H1 (cell line): ENCODE data around the gene NUP50. TPM values are rescaled to one million over a fixed set of nuclear protein-coding genes. Genes with fewer than 3 reads are reported as not detected.

Source experiments
- CTCF ChIA-PET: fragments of 300-600 bp; sonication (Branson Sonifier 250); formaldehyde crosslinking; loops from one replicate; lab custom pipeline; 2021; ENCODE audit not compliant: partially characterized antibody; lab: Charles Lee
- POLR2A ChIA-PET: fragments of 300-600 bp; sonication (Branson Sonifier 250); formaldehyde crosslinking; loops from one replicate; lab custom pipeline; 2021; ENCODE audit warnings: inconsistent platforms; ENCODE audit not compliant: partially characterized antibody; lab: Charles Lee
- DNase-seq, 2 experiments: peaks; one replicate each; pipeline versions ENCODE4 v3.0.0 to v3.0.0-alpha.2; 2010 to 2022; ENCODE audit warnings: low spot score in 2 of 2, low read depth in 1 of 2, mixed read lengths in 1 of 2
- FAIRE-seq: peaks from 2 replicates; lab custom pipeline; 2011; peaks lifted over from hg19 to GRCh38; lab: Jason Lieb, UNC
- H2AFZ ChIP-seq: 2 replicates; pipeline ENCODE4 v1.8.1; 2012; ENCODE audit warnings: low read length, inconsistent platforms
- H2AK5ac ChIP-seq: 2 replicates; pipeline ENCODE4 v1.6.1; 2013; ENCODE audit warnings: low read depth, low read length
- H2BK120ac ChIP-seq: replicated peaks from 2 replicates; pipeline ENCODE3; 2013; ENCODE audit warnings: low read depth, low read length, inconsistent platforms
- H2BK12ac ChIP-seq: 2 replicates; pipeline ENCODE4 v1.6.1; 2013; ENCODE audit warnings: low read depth, low read length
- H2BK15ac ChIP-seq: 2 replicates; pipeline ENCODE4 v1.6.1; 2013; ENCODE audit warnings: low read length
- H2BK20ac ChIP-seq: 2 replicates; pipeline ENCODE4 v1.6.1; 2013; ENCODE audit warnings: low read length
- H2BK5ac ChIP-seq: 2 replicates; pipeline ENCODE4 v1.6.1; 2013; ENCODE audit warnings: low read depth, low read length
- H3K14ac ChIP-seq: 2 replicates; pipeline ENCODE4 v1.6.1; 2013; ENCODE audit warnings: inconsistent platforms; ENCODE audit not compliant: insufficient read length
- H3K18ac ChIP-seq: 2 replicates; pipeline ENCODE4 v1.6.1; 2013; ENCODE audit warnings: low read length; ENCODE audit errors: extremely low read depth
- H3K23ac ChIP-seq: 2 replicates; pipeline ENCODE4 v1.6.1; 2013; ENCODE audit warnings: inconsistent platforms; ENCODE audit not compliant: insufficient read length
- H3K23me2 ChIP-seq: 2 replicates; pipeline ENCODE4 v1.6.1; 2013; ENCODE audit warnings: low read depth, low read length
- H3K27ac ChIP-seq: 2 replicates; pipeline ENCODE4 v1.6.1; 2011; ENCODE audit warnings: low read depth, low read length, inconsistent platforms
- H3K27me3 ChIP-seq, 4 experiments: replicated peaks in 1 of 4; 1 replicate in 1 of 4; 2 replicates in 3 of 4; pipeline versions ENCODE4 v1.6.1 to v1.8.1; 2011 to 2013; ENCODE audit warnings: low read length in 3 of 4, mild to moderate bottlenecking in 3 of 4, inconsistent platforms in 2 of 4, mixed read lengths in 2 of 4, moderate library complexity in 1 of 4; ENCODE audit not compliant: control insufficient read depth in 3 of 4, insufficient read depth in 3 of 4; ENCODE audit errors: extremely low read depth in 1 of 4
- H3K36me3 ChIP-seq, 4 experiments: 2 replicates each; pipeline versions ENCODE4 v1.6.1 to v1.8.1; 2011 to 2013; ENCODE audit warnings: mild to moderate bottlenecking in 4 of 4, low read length in 3 of 4, moderate library complexity in 2 of 4, control low read depth in 1 of 4, inconsistent platforms in 1 of 4; ENCODE audit not compliant: insufficient read depth in 4 of 4, control insufficient read depth in 2 of 4
- H3K4ac ChIP-seq: replicated peaks from 2 replicates; pipeline ENCODE3; 2013; ENCODE audit warnings: low read length, low read depth, mixed read lengths, inconsistent platforms; ENCODE audit not compliant: insufficient read length
- H3K4me1 ChIP-seq, 4 experiments: replicated peaks in 1 of 4; 1 replicate in 1 of 4; 2 replicates in 3 of 4; pipeline versions ENCODE4 v1.6.1 to v1.8.1; 2011 to 2013; ENCODE audit warnings: low read length in 3 of 4, inconsistent platforms in 2 of 4, mixed read lengths in 1 of 4; ENCODE audit not compliant: insufficient read depth in 4 of 4, control insufficient read depth in 3 of 4
- H3K4me2 ChIP-seq, 2 experiments: 2 replicates each; pipeline versions ENCODE4 v1.6.1 to v1.8.1; 2011 to 2013; ENCODE audit warnings: low read depth in 2 of 2, low read length in 2 of 2, control low read depth in 1 of 2, inconsistent platforms in 1 of 2, mild to moderate bottlenecking in 1 of 2; ENCODE audit not compliant: insufficient read depth in 1 of 2
- H3K4me3 ChIP-seq, 4 experiments: fragments of 200-600, 300-600 bp in 1 of 4; sonication (generic), shearing (Covaris generic), sonication (Bioruptor Twin) in 1 of 4; 2 replicates each; pipeline versions ENCODE4 v1.5.1 to v1.8.1; 2011 to 2016; ENCODE audit warnings: low read length in 4 of 4, low read depth in 3 of 4, control low read depth in 2 of 4, inconsistent platforms in 2 of 4, mild to moderate bottlenecking in 2 of 4, mixed read lengths in 1 of 4, moderate library complexity in 1 of 4; ENCODE audit not compliant: insufficient read depth in 2 of 4; ENCODE audit errors: extremely low read depth in 1 of 4
- H3K56ac ChIP-seq: replicated peaks from 2 replicates; pipeline ENCODE3; 2013; ENCODE audit warnings: low read depth, mild to moderate bottlenecking, mixed read lengths, low read length, inconsistent platforms; ENCODE audit not compliant: insufficient read length
- H3K79me1 ChIP-seq: 2 replicates; pipeline ENCODE4 v1.6.1; 2013; ENCODE audit warnings: low read depth, low read length, control low read depth
- H3K79me2 ChIP-seq, 2 experiments: 2 replicates each; pipeline versions ENCODE4 v1.6.1 to v1.8.1; 2012 to 2013; ENCODE audit warnings: low read length in 2 of 2, mild to moderate bottlenecking in 2 of 2, inconsistent platforms in 1 of 2; ENCODE audit not compliant: insufficient read depth in 2 of 2, control insufficient read depth in 1 of 2
- H3K9ac ChIP-seq, 4 experiments: replicated peaks in 1 of 4; 1 replicate in 1 of 4; 2 replicates in 3 of 4; pipeline versions ENCODE4 v1.6.1 to v1.8.1; 2011 to 2013; ENCODE audit warnings: low read depth in 3 of 4, low read length in 3 of 4, control low read depth in 2 of 4, mild to moderate bottlenecking in 2 of 4, moderate library complexity in 2 of 4, inconsistent platforms in 1 of 4; ENCODE audit errors: extremely low read depth in 1 of 4
- H3K9me3 ChIP-seq, 2 experiments: 2 replicates each; pipeline versions ENCODE4 v1.6.1 to v1.8.1; 2012 to 2013; ENCODE audit warnings: mild to moderate bottlenecking in 2 of 2, moderate library complexity in 2 of 2, control low read depth in 1 of 2, inconsistent platforms in 1 of 2, low read depth in 1 of 2, low read length in 1 of 2, mixed read lengths in 1 of 2; ENCODE audit not compliant: insufficient read depth in 2 of 2
- H4K20me1 ChIP-seq, 2 experiments: replicated peaks in 1 of 2; 2 replicates each; pipeline versions ENCODE3 to v1.8.1; 2011 to 2013; ENCODE audit warnings: inconsistent platforms in 2 of 2, low read length in 2 of 2, mild to moderate bottlenecking in 1 of 2; ENCODE audit not compliant: insufficient read depth in 2 of 2, control insufficient read depth in 1 of 2
- H4K5ac ChIP-seq: 2 replicates; pipeline ENCODE4 v1.6.1; 2013; ENCODE audit warnings: low read length, low read depth, mixed read lengths, inconsistent platforms; ENCODE audit not compliant: insufficient read length
- H4K8ac ChIP-seq: 2 replicates; pipeline ENCODE4 v1.8.0; 2013; ENCODE audit warnings: mild to moderate bottlenecking, moderate library complexity, low read length, inconsistent platforms; ENCODE audit not compliant: insufficient read depth; ENCODE audit errors: extremely low read depth
- H4K91ac ChIP-seq: replicated peaks from 2 replicates; pipeline ENCODE3; 2013; ENCODE audit warnings: low read length, mixed read lengths, inconsistent platforms; ENCODE audit not compliant: insufficient read length
- CHD1 ChIP-seq: IDR thresholded peaks from 2 replicates; pipeline ENCODE4 v1.6.1; 2012; ENCODE audit warnings: low read depth, low read length, improper control_type of control experiment
- GTF2F1 ChIP-seq: IDR thresholded peaks from 2 replicates; pipeline ENCODE4 v1.6.1; 2012; ENCODE audit warnings: low read depth, low read length, improper control_type of control experiment, borderline replicate concordance
- HDAC2 ChIP-seq, 2 experiments: fragments of 300-600 bp in 1 of 2; sonication (generic) in 1 of 2; IDR thresholded peaks; 2 replicates each; pipeline ENCODE4 v1.6.1; 2011 to 2012; ENCODE audit warnings: low read depth in 2 of 2, low read length in 2 of 2, mild to moderate bottlenecking in 2 of 2, moderate library complexity in 2 of 2, borderline replicate concordance in 1 of 2, inconsistent platforms in 1 of 2
- HDAC6 ChIP-seq: IDR thresholded peaks from one replicate; pipeline ENCODE4 v1.7.1; 2012; ENCODE audit warnings: low read depth, mild to moderate bottlenecking, inconsistent platforms, low read length, moderate library complexity
- JUND ChIP-seq: IDR thresholded peaks from 2 replicates; pipeline ENCODE4 v1.6.1; 2011; ENCODE audit warnings: mild to moderate bottlenecking, improper control_type of control experiment, low read length
- KDM5A ChIP-seq: fragments of 200-600 bp; IDR thresholded peaks from 2 replicates; pipeline ENCODE4 v1.7.1; 2012; ENCODE audit warnings: mild to moderate bottlenecking, low read length, inconsistent platforms, mixed read lengths
- POLR2AphosphoS5 ChIP-seq: IDR thresholded peaks from 2 replicates; pipeline ENCODE4 v1.6.1; 2011; ENCODE audit warnings: low read depth, low read length
- POU5F1 ChIP-seq: IDR thresholded peaks from 2 replicates; pipeline ENCODE4 v1.6.1; 2011; ENCODE audit warnings: low read depth, mild to moderate bottlenecking, low read length, moderate library complexity
- RFX5 ChIP-seq: IDR thresholded peaks from 2 replicates; pipeline ENCODE4 v1.6.1; 2011; ENCODE audit warnings: low read depth, low read length, improper control_type of control experiment, borderline replicate concordance
- SIRT6 ChIP-seq: IDR thresholded peaks from one replicate; pipeline ENCODE4 v1.7.1; 2012; ENCODE audit warnings: low read length, inconsistent platforms
- SP1 ChIP-seq: IDR thresholded peaks from 2 replicates; pipeline ENCODE4 v1.6.1; 2011; ENCODE audit warnings: low read depth, low read length
- USF2 ChIP-seq: IDR thresholded peaks from 2 replicates; pipeline ENCODE4 v1.6.1; 2011; ENCODE audit warnings: low read length, improper control_type of control experiment
- WGBS, 2 experiments: shearing (Covaris generic) in 1 of 2; methylation state at CpG; one replicate each; pipeline versions ENCODE4 v1.1.6 to v1.1.7; 2013 to 2015; ENCODE audit warnings: low lambda C conversion rate in 2 of 2, mixed read lengths in 2 of 2, inconsistent platforms in 1 of 2, low coverage in 1 of 2, missing lambda C conversion rate in 1 of 2; ENCODE audit not compliant: insufficient replicate concordance in 2 of 2, insufficient coverage in 1 of 2, insufficient read length in 1 of 2; ENCODE audit errors: extremely low coverage in 1 of 2, missing lambda C conversion rate in 1 of 2; 5-methylcytosine and 5-hydroxymethylcytosine counted together
- polyA plus RNA-seq, 7 experiments: library from polyadenylated mRNA; depleted of rRNA in 3 of 7; stranded (reverse) in 5 of 7; unstranded in 2 of 7; fragments of >200 nt in 5 of 7; fragments of 200-250 nt in 2 of 7; gene quantifications; 1 replicate in 5 of 7; 2 replicates in 1 of 7; 4 replicates in 1 of 7; pipeline versions ENCODE4 v1.2.1 to v1.2.3, GENCODE V29; 2011 to 2013; ENCODE audit warnings: missing spikeins in 2 of 7, mixed read lengths in 2 of 7
- total RNA-seq: library from RNA; stranded (reverse); fragmentation: NEBNext Ultra II Directional; extraction: Animal tissue kit (Norgen Biotek cat#: 25700); gene quantifications from 2 replicates; pipeline ENCODE4 v1.2.1, GENCODE V29; 2021

Gene NUP50
- total and polyA plus RNA-seq, 2 of the 8 experiments (the other 6 are each of a cell fraction or from before 2014, with no cell fraction given), result 20.0 to 112 TPM

GRCh38 chr22:45151503-45151902 lies 12.2 kb upstream of the NUP50 start:
- no peak overlapping the region for H3K23ac ChIP-seq
- no peak for DNase-seq
- H2BK120ac ChIP-seq, result no peak overlapping the region
- H3K27ac ChIP-seq, result no peak overlapping the region
- H3K79me1 ChIP-seq, result peaks cover 2% of the 10 kb centered on the region; the same call in 1 of the 2 replicates
- H3K9ac ChIP-seq, result no peak overlapping the region
- H2BK15ac ChIP-seq, result no peak overlapping the region
- no peak overlapping the region for H3K18ac ChIP-seq
- ChIA-PET POLR2A (interaction anchor here (1.2 to 1.3 kb wide), 2 partner anchors 9 to 28 kb away, joined by 3 read pairs; no protein-coding TSS in a partner anchor), CTCF (interaction anchor here (0.8 to 1.2 kb wide), 2 partner anchors 46 to 57 kb away, joined by 3 to 4 read pairs; no protein-coding TSS in a partner anchor)
- H2BK5ac ChIP-seq, result no peak overlapping the region
- no peak overlapping the region for H2BK20ac ChIP-seq
- H3K9me3 ChIP-seq, result no peaks in the 10 kb centered on the region
- no peak overlapping the region for H4K5ac ChIP-seq
- FAIRE-seq, result no peak
- H3K4ac ChIP-seq, result no peak overlapping the region
- no peaks in the 10 kb centered on the region for H3K23me2 ChIP-seq
- H2AFZ ChIP-seq, result no peak overlapping the region
- H3K79me2 ChIP-seq, result no peaks in the 10 kb centered on the region
- no peak overlapping the region for H4K91ac ChIP-seq
- H3K27me3 ChIP-seq, result no peaks in the 10 kb centered on the region
- no peak overlapping the region for H2AK5ac ChIP-seq
- H2BK12ac ChIP-seq, result no peak overlapping the region
- 90% methylated on average over 6 of the region's 6 CpGs; no CpG with 5 or more reads in 1 of the 2 experiments for WGBS, 2 experiments
- H4K8ac ChIP-seq, result no peak overlapping the region
- no peak overlapping the region for H3K4me3 ChIP-seq
- H4K20me1 ChIP-seq, result peaks cover 0 to 4% of the 10 kb centered on the region in 2 experiments
- H3K36me3 ChIP-seq, result peaks cover 0 to 25% (median 9%) of the 10 kb centered on the region in 4 experiments; a peak in 4 of 8 replicates
- H3K4me1 ChIP-seq, result no peaks in the 10 kb centered on the region
- no peak overlapping the region for H3K56ac ChIP-seq
- no peak overlapping the region for H3K4me2 ChIP-seq
- H3K14ac ChIP-seq, result no peak overlapping the region
- TF ChIP-seq KDM5A, result no peak
- TF ChIP-seq HDAC2 (IDR thresholded peaks at IDR 0.05; ENCODE audit: borderline replicate concordance in 1 of 2, low read depth in 2 of 2, low read length in 2 of 2), result no peak
- no peak for TF ChIP-seq HDAC6
- no peak for TF ChIP-seq USF2
- no peak for TF ChIP-seq JUND
- no peak for TF ChIP-seq POU5F1
- TF ChIP-seq GTF2F1, result no peak
- no peak for TF ChIP-seq CHD1
- TF ChIP-seq RFX5, result no peak
- no peak for TF ChIP-seq SP1
- TF ChIP-seq POLR2AphosphoS5, result no peak
- no peak for TF ChIP-seq SIRT6
